NCI-H2107 treated with DMSO at 0.1 percent for 48 hours (cell line): Measurements from ENCODE around the gene TSACC.
"Not testable (repeated sequence)": the region's sequence is repeated elsewhere in the genome, so short reads cannot be mapped to it uniquely, and the experiment has no call there.

Experiments used
- DNase-seq: peaks from one replicate; lab custom pipeline; 2025; ENCODE audit not compliant: unreplicated experiment; lab: John Stamatoyannopoulos, UW

Gene TSACC

DNA sequence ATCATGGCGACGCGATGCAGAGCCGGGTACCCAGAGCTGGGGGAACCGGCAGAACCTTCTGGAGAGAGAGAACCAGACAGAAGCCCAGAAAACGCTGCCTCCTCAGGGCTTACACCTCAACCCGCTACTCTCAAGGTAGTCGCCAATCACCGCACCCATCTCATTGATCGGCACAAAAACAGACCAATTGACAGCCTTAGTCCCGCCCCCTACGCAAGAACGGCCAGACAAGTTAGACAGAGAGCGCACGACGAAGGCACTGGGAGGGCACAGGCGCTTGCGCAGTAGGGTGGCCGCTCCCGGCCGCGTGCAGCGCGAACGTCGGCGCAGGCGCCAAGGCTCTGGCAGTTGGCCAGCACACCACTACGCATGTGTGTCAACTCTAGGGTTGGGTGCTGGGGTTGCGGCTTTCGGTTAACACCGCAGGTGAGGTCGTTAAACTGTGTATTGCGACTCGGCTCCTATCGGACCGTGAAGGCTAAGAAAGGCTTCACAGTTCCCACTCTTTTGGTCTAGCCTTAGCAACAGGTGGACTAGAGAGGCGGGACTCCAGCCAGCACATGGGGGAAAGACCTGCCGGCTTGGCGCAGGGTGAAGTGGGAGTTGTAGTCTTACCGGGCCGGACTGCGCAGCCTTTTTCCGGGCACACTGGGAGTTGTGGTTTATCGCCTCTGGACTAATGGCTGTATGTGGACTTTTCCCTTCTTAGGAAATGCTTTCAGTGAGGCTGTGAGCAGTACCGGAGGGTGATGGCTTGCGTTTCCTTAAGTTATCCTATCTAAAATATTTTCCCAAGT is at the start of gene TSACC, which contains the start of gene CCT3:
Gene TSACC (plus strand): TSS at position 347 of the 797 bp plus-strand sequence. CDS start 1,232 bp downstream, outside the sequence.
Gene CCT3 (minus strand): TSS at position 113 of the 797 bp plus-strand sequence. CDS start 108 bp downstream, at position 5.
- peak; percentile 99 for DNase-seq

DNA sequence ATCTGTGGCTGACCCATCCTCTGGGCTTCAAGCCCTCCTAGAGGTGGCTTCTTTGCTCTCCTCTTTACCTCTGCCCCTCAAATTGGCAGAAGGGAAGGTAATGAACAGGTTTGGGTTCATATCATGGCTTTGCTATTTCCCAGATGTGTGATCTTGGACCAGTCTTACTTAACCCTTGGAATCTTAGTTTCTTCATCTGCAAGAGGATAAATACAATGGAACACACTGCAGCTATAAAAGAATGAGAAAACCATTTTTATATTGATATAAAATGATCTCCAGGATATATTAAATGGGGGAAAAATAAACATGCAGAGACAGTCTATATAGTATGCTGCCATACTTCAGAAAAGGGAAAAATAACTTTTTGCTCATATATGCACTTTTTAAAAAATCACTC is 48.5 kb upstream of the TSACC start:
- DNase-seq: no peak

GRCh38 chr1:156291226-156292061 is 46.9 kb upstream of the TSACC start:
- DNase-seq: no peak

DNA sequence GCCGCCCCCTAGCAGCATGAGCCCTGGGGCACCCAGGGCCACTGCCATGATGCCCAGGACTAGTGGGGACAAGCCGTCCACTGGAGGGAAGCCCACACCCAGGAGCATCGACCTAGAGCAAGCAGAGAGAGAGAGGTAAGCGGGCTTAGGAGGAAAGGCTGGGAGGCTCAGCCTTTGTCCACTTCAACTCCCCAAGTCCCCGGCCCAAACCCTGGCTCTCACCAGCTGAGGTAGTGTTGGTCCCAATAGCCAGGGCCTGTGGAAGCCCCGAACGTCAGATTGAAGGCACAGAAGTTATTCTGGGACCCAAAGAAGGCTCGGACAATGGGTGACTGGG is 45.3 kb upstream of the TSACC start:
- no peak for DNase-seq

DNA sequence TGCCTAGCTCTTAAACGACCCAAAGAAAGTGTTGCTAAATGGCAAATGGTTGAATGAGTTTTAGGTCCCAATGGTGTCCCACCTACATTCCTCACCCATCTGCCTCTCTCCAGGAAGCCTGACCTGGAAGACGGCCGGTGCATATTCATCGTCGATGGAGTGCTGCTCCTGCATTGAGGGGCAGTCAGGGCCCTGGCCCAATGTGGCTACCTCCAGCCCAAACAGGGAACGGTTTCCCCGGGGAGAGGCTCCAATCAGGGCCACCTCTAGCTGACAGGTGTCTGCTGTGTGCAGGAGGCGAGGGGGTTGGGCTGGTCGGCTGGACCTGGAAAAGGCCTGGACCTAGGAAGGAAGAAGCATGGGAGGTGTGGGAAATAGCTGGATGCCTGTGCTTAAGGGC is 44.4 kb upstream of the TSACC start:
- no peak for DNase-seq

DNA sequence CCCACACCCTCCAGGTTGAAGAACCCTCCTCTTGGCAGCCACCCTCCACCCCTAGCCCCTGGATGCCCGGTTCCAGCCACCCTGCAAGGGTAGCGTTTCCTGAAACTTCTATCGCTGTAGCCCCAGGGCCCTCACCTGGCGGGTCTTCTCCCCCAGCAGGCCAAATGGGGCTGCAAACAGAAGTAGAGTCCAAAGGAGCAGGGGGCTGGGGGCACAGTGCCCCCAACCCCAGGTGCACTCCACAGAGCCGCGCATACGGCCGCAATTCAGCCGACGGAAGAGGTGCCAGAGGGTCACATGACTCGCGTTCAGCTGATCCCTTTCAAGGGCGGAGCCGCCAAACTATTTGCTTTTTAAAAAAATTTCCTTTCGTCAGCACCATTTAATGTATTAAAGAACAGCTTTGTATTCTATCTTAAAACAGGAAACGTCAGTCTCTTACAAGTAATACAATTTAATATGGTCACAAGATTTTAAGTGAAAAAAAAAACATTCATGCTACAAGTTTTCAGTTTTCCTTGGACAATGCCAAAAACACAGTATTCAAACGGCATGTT is 42.9 kb upstream of the TSACC start, which contains the start of gene GLMP:
Gene GLMP (minus strand): TSS at position 289 of the 557 bp plus-strand sequence. CDS start 34 bp downstream, at position 255.
- peak; percentile 36 for DNase-seq

GRCh38 chr1:156298852-156299357 is 39.4 kb upstream of the TSACC start, which contains the start of gene VHLL:
VHLL (minus strand) TSS chr1:156299307; CDS start chr1:156299189, 118 bp downstream.
- DNase-seq: no peak

DNA sequence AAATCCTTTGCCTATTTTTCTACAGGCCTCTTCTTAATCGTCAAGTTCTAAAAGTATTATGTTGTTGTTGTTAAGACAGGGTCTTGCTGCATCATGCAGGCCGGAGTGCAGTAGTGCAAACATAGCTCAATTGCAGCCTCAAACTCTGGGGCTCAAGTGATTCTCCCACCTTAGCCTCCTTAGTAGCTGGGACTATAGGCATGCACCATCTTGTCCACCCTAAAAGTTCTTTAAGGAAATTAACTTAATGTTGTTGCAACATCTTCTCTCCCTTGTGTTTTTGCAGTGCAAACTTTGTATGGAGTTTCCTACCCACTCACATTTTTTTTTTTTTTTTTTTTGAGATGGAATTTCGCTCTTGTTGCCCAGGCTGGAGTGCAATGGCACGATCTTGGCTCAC is 35.1 kb upstream of the TSACC start:
- no peak for DNase-seq

- no peak for DNase-seq
Measured at GRCh38 chr1:156305215-156305614, 33.1 kb upstream of the TSACC start.

GRCh38 chr1:156308078-156308477 is 30.2 kb upstream of the TSACC start:
- DNase-seq: no peak

DNA sequence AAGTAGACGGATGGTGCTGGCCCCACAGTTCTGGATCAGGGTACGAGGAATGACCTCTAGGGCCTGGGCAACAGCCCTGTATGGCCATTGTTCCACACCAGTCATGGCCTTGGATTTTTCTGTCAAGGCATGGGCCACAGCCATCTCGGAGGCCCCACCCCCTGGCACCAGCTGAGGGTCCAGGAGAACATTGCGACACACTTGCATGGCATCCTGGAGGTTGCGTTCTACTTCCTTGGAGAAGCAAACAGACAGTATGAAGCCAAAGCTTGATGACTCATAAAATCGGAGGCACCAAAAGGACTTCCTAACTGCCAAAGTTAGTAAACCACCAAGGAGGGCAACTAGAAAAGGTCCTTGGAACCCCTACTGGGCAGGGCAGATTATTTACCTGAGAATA is 27.4 kb upstream of the TSACC start:
- DNase-seq: no peak

GRCh38 chr1:156316909-156317308 is 21.4 kb upstream of the TSACC start:
- DNase-seq: no peak

GRCh38 chr1:156319664-156320063 is 18.7 kb upstream of the TSACC start:
- no peak for DNase-seq

- DNase-seq: no peak
Measured at GRCh38 chr1:156320560-156320959, 17.8 kb upstream of the TSACC start.

- DNase-seq: not testable (repeated sequence)
Measured at GRCh38 chr1:156323179-156323578, 15.1 kb upstream of the TSACC start.

- DNase-seq: no peak
Measured at GRCh38 chr1:156336242-156336641, 2.1 kb upstream of the TSACC start.

- no peak for DNase-seq
Measured at GRCh38 chr1:156337052-156337887, 1.1 kb upstream of the TSACC start.

DNA sequence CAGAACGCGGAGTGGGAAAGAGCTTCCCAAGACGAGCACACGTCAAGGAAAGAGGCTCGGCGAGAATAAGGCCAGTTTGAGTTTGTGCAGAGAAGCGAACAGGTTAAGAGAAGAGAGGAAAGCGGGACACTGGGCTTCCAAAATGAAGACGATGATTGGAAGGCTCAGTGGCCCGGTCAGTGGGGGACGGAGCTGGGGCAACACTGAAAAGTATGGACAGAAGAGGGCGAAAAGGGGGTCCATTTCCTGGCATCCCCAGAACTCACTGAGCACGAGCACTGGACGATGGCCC is 492 bp upstream of the TSACC start:
- no peak for DNase-seq

- no peak for DNase-seq
Measured at GRCh38 chr1:156342166-156342955, 4.0 kb downstream of the TSACC start.

- no peak for DNase-seq
Measured at GRCh38 chr1:156344409-156344808, 6.1 kb downstream of the TSACC start.
